SU-DHL-6 (cell line): ENCODE results near the gene RAB40AL.

Experiments used
- H2AFZ ChIP-seq: fragments of 200-600 bp; sonication (generic); 2 replicates; pipeline ENCODE4 v1.6.1; 2014; ENCODE audit warnings: low read depth, mild to moderate bottlenecking, moderate library complexity, mixed read lengths, antibody characterized with exemption, low read length; ENCODE audit not compliant: severe bottlenecking
- H3F3A ChIP-seq: fragments of 200-600 bp; shearing (Covaris generic); 2 replicates; pipeline ENCODE4 v1.6.0; 2016; ENCODE audit warnings: antibody characterized with exemption, mild to moderate bottlenecking; ENCODE audit not compliant: insufficient read depth
- H3K27ac ChIP-seq: fragments of 200-600 bp; sonication (generic); 2 replicates; pipeline ENCODE4 v1.5.1; 2016; ENCODE audit warnings: low read depth, mild to moderate bottlenecking, low read length, moderate library complexity, mixed read lengths
- H3K27me3 ChIP-seq: fragments of 200-600 bp; sonication (generic), shearing (Covaris generic); 2 replicates; pipeline ENCODE4 v1.6.0; 2014; ENCODE audit warnings: mild to moderate bottlenecking, low read length
- H3K36me3 ChIP-seq: fragments of 200-600 bp; sonication (generic); 2 replicates; pipeline ENCODE4 v1.6.1; 2014; ENCODE audit warnings: mild to moderate bottlenecking, low read length, mixed read lengths
- H3K4me2 ChIP-seq: fragments of 300-600, 200-600 bp; shearing (Covaris generic), sonication (generic); 2 replicates; pipeline ENCODE4 v1.6.0; 2014; ENCODE audit warnings: low read length, low read depth, mild to moderate bottlenecking; ENCODE audit not compliant: poor library complexity, severe bottlenecking
- H3K4me3 ChIP-seq: fragments of 200-600 bp; sonication (generic); 2 replicates; pipeline ENCODE4 v1.5.1; 2014; ENCODE audit warnings: antibody characterized with exemption, low read length, mild to moderate bottlenecking, mixed read lengths; ENCODE audit not compliant: insufficient read depth, poor library complexity, severe bottlenecking
- H3K79me2 ChIP-seq: fragments of 200-600 bp; sonication (generic); 2 replicates; pipeline ENCODE4 v1.6.1; 2014; ENCODE audit warnings: mild to moderate bottlenecking, low read length, moderate library complexity; ENCODE audit not compliant: insufficient read depth
- H3K9ac ChIP-seq: fragments of 200-600 bp; sonication (generic); 2 replicates; pipeline ENCODE4 v1.7.0; 2014; ENCODE audit warnings: mild to moderate bottlenecking, low read length
- H3K9me2 ChIP-seq: fragments of 200-600 bp; sonication (generic); replicated peaks from 2 replicates; pipeline ENCODE4 v1.6.1; 2014; ENCODE audit warnings: low read length; ENCODE audit not compliant: insufficient read depth
- H3K9me3 ChIP-seq: fragments of 200-600 bp; sonication (generic); 2 replicates; pipeline ENCODE4 v1.6.1; 2014; ENCODE audit warnings: low read length, mixed read lengths; ENCODE audit not compliant: insufficient read depth
- H4K20me1 ChIP-seq: fragments of 200-600 bp; sonication (generic); 2 replicates; pipeline ENCODE4 v1.6.1; 2014; ENCODE audit warnings: low read depth, mild to moderate bottlenecking, antibody characterized with exemption, low read length, moderate library complexity, mixed read lengths
- CTCF ChIP-seq: fragments of 200-600 bp; sonication (generic); IDR thresholded peaks from one replicate; pipeline ENCODE4 v1.5.1; 2017; ENCODE audit warnings: antibody characterized with exemption, mild to moderate bottlenecking, low read length, moderate library complexity; ENCODE audit not compliant: insufficient read depth, poor library complexity, severe bottlenecking
- EZH2phosphoT487 ChIP-seq: fragments of 200-600 bp; sonication (generic), shearing (Covaris generic); conservative IDR thresholded peaks from 2 replicates; pipeline ENCODE4 v1.6.1; 2018; ENCODE audit warnings: mild to moderate bottlenecking, antibody characterized with exemption, low read length, moderate library complexity, mixed read lengths

The RAB40AL gene

GRCh38 chrX:102976793-102977495, 39.9 kb downstream of the RAB40AL start:
- no peak overlapping the region for H3K9ac ChIP-seq

DNA sequence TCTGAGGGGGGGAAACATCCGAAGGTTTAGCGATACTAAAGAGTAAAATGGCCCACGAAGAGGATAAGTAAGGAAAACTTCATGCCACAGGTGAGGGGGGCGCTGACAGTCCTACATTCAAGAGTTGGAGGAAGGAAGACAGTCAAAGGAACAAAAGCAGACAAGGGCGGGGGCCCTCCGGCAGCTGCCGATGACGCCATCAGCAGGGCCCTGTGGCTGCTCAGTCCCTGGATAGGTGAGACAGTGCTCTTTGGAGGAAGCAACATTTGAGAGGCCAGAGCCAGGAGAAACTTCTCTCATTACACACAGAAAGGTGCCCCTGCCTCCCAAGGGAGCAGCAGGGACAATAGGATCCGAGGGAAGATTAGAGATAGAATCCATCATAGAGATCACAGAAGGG, 41.5 kb downstream of the RAB40AL start:
- Histone ChIP-seq H3K9ac (no peak overlapping the region), H3K79me2 (no peaks in the 10 kb centered on the region), H3F3A (no peaks in the 10 kb centered on the region), H3K4me2 (no peak overlapping the region), H4K20me1 (no peaks in the 10 kb centered on the region), H3K9me2 (no peaks in the 10 kb centered on the region), H3K4me3 (no peak overlapping the region), H3K36me3 (no peaks in the 10 kb centered on the region), H3K27ac (no peak overlapping the region), H3K27me3 (no peaks in the 10 kb centered on the region), H3K9me3 (no peaks in the 10 kb centered on the region), H2AFZ (no peak overlapping the region)
- no peak for TF ChIP-seq EZH2phosphoT487
- TF ChIP-seq CTCF, result no peak

More at GRCh38 chrX:102976793-102977495, 39.9 kb downstream of the RAB40AL start:
- H3K9me3 ChIP-seq, result no peaks in the 10 kb centered on the region
- H3K27ac ChIP-seq, result no peak overlapping the region
- no peak overlapping the region for H2AFZ ChIP-seq
- no peak overlapping the region for H3K4me2 ChIP-seq
- no peaks in the 10 kb centered on the region for H3F3A ChIP-seq
- no peaks in the 10 kb centered on the region for H3K9me2 ChIP-seq
- H3K36me3 ChIP-seq, result no peaks in the 10 kb centered on the region
- H3K27me3 ChIP-seq, result no peaks in the 10 kb centered on the region
- no peak overlapping the region for H3K4me3 ChIP-seq
- no peaks in the 10 kb centered on the region for H3K79me2 ChIP-seq
- no peaks in the 10 kb centered on the region for H4K20me1 ChIP-seq
- no peak for TF ChIP-seq EZH2phosphoT487
- TF ChIP-seq CTCF, result no peak

GRCh38 chrX:102979536-102979935, 42.5 kb downstream of the RAB40AL start:
- TF ChIP-seq EZH2phosphoT487, result no peak
- no peak for TF ChIP-seq CTCF
- H3K36me3 ChIP-seq, result no peaks in the 10 kb centered on the region
- no peak overlapping the region for H3K9ac ChIP-seq
- H2AFZ ChIP-seq, result no peak overlapping the region
- no peak overlapping the region for H3K4me2 ChIP-seq
- no peaks in the 10 kb centered on the region for H3K9me3 ChIP-seq
- no peaks in the 10 kb centered on the region for H3K79me2 ChIP-seq
- H3F3A ChIP-seq, result no peaks in the 10 kb centered on the region
- no peaks in the 10 kb centered on the region for H3K27me3 ChIP-seq
- H3K4me3 ChIP-seq, result no peak overlapping the region
- no peaks in the 10 kb centered on the region for H4K20me1 ChIP-seq
- H3K27ac ChIP-seq, result no peak overlapping the region
- no peaks in the 10 kb centered on the region for H3K9me2 ChIP-seq
